HepG2 (cell line): ENCODE data around the gene TMEM74B.

Source experiments
- PAWR ChIP-seq: sonication (generic); formaldehyde crosslinking; IDR thresholded peaks from 2 replicates; pipeline ENCODE4 v1.4.0; 2020; ENCODE audit warnings: missing genetic modification reagents, mild to moderate bottlenecking, borderline replicate concordance
- POLR2A ChIP-seq, 2 experiments: IDR thresholded peaks; 2 replicates each; pipeline ENCODE4 v1.6.1; 2011; ENCODE audit warnings: low read depth in 2 of 2, low read length in 2 of 2, mild to moderate bottlenecking in 1 of 2, moderate library complexity in 1 of 2; ENCODE audit not compliant: insufficient read depth in 1 of 2
- U2AF1 ChIP-seq: fragments of 200-400 bp; formaldehyde crosslinking; optimal IDR thresholded peaks from 2 replicates; pipeline ENCODE3; 2017; ENCODE audit warnings: mild to moderate bottlenecking, low read depth, low read length

- TF ChIP-seq POLR2A (IDR thresholded peaks at IDR 0.05; ENCODE audit: insufficient read depth in 1 of 2, low read depth in 2 of 2, low read length in 2 of 2) (no peak), PAWR (CRISPR knock-in tag) (no peak), U2AF1 (no peak)
Observed at GRCh38 chr20:1160991-1161390, 23.8 kb downstream of the TMEM74B start.
